HG03565 (cell line): ENCODE measurements around the gene COL4A3.

Source experiments
- ATAC-seq: cut with Tn5 transposase; IDR thresholded peaks from one replicate; pipeline ENCODE4 v1.9.1; 2021; ENCODE audit warnings: mild to moderate bottlenecking, moderate library complexity; ENCODE audit not compliant: unreplicated experiment

The COL4A3 gene

DNA sequence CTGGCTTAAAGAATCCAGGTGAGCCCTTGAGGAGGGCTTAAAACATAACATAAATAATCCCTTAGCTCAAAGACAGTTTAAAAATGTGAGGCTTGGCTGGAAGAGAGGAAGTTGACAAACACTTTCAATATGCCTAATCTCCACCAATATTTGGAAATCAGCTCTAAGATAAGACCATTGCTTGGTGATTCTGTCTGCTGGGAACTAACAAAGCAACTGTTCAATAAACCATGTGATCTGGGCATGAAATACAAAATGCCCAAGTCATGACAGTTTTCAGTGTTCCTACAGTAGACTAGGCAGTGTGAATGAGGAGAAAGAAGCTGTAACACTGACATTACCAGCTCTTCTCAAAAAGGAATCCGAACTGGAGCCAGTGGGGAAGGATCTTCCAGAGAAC is 171.3 kb downstream of the COL4A3 start:
- no peak for ATAC-seq

DNA sequence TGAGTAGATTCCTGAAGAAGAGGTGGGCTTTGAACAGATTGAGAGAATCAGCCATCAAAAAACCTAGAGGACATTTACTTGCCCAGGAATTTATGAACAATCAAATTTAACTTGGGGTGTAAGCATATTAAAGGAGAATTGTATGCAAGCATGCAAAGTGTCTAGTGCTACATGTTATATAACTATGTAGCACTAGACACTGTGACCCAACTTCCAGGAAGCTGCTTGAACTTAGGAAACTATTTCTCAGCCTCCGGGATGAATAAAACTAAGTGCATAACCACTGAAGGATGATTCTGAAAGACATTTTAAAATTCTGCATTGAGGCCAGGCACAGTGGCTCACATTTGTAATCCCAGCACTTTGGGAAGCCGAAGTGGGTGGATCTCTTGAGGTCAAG is 173.0 kb downstream of the COL4A3 start:
- no peak for ATAC-seq

DNA sequence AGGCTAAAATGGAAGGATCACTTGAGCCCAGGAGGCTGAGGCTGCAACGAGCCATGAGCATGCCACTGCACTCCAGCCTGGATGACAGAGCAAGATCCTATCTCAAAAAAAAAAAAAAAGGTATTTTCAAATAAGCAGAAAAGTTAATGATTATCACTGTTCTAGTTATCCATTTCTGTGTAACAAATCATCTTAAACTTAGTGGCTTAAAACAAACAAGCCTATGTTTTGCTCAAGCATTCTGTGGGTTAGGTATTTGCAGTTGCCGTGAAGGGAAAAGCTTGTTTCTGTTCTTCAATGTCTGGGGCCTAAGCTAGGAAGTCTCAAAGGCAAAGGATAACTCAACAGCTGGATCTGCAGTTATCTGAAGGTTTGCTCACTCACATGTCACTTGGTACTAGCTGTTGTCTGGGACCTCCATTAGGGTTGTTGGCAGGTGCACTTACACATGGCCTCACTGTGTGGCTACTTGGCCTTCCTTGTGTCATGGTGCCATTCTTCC is 174.7 kb downstream of the COL4A3 start:
- no peak for ATAC-seq

DNA sequence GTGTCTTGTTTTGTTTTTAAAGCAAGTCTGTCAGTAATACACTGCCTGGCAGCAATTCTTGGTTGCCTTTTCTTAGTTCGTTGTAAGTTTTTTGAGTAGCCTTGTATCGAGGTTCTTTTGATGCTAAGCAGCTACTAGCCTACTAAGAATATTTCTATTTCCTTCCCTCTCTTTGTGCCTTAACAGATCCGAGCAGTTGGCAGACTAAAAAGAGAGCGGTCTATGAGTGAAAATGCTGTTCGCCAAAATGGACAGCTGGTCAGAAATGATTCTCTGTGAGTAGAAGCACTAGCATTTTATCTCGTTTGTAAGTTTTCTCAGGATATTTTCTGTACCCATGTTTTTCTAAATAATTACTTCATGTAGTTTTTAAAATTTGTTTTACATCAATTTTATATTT is 175.7 kb downstream of the COL4A3 start:
- no peak for ATAC-seq

DNA sequence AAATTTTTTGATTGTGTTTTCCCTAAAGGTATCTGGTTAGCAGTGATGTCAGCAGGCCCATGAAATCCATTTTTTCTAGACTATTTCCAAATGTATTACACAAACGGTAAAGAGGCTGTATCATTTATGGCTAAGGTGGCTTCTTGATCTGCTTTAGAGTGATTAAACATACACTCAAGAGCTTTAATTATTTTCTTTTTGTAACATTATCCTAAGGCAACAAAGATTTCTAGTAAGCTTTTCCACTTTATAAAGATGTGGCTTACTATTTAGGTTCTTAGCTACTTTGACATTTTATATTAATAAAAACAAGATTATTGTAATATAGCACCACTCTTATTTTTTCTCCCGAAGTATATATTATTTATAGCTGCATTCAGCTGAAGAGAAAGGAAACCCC is 177.1 kb downstream of the COL4A3 start:
- ATAC-seq, result no peak

DNA sequence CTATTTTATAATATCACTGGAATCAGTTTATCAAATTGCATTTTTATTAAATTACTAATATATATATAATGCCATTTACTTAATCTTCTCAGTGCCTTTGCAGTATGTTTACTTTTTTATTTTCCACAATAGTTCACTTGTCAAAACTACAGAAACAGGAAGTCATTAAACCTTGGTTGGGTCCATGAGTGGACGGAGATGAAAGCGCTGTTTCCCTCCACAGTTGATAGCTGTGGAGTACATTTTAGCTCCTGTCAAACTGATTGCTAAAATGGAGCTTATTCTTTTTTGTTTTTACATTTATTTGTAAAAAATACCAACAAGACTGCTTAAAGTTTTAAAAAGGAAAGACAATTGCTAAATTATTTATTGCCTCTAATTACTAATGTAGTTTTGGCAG is 179.8 kb downstream of the COL4A3 start:
- ATAC-seq, result no peak

DNA sequence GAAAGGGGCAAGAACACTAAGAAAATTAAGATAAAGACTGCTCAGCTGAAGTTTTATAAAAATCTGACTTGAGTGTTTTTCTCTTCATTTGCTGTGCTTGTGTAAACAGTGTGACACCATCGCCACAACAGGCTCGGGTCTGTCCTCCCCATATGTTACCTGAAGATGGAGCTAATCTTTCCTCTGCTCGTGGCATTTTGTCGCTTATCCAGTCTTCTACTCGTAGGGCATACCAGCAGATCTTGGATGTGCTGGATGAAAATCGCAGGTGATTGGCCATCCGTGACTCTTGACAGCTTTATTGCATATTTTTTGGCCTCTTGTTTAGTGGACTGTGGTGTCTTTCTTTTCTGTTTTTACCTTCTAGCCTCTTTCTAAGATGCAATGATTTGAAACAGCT is 182.7 kb downstream of the COL4A3 start:
- no peak for ATAC-seq

DNA sequence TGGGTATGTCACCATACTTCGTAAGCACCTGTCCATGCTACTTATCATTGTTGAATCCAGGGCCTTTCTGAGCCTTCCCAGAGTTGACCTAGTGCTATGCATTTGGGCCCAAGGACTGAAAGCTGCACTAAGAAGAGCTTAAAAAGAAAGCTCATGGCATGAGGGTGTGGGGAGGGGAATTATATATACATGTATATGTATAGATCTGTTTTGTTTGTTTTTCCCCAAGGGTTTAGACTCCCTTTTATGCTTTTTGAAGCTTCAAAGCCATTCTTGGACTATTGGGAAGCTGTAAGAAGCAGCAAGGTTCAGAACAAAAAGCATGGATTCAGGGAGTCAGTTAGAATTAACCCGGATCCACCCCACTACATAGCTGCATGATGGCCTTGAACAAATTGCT is 183.9 kb downstream of the COL4A3 start:
- ATAC-seq, result no peak

DNA sequence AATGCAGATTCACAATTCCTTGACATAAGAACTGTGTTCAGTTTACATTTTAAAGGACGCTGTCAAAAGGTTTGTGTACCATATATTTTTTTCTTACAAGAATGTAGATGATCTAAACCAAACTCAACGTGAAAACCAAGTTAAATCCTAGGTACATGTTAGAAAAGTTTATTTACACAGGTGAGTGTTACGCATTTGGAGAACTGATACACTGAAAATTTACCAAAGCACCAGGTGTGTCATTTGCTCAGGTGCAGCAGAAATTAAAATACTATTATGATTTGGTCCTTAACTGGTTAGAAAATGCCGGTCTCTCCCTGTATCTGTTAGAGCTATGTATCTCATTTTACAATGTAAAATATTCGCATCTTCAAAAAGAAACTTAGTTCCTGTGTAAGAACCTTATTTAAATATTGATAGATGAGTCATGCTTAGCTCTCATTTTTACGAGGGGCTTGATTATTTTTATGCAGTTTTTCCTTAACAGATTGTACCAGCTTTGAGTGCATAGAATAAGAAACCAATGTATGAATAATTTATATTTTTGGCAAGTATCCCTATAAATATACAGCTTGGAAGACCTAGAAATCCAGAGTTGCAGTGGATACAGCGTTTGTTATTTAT is 185.7 kb downstream of the COL4A3 start:
- ATAC-seq, result no peak

DNA sequence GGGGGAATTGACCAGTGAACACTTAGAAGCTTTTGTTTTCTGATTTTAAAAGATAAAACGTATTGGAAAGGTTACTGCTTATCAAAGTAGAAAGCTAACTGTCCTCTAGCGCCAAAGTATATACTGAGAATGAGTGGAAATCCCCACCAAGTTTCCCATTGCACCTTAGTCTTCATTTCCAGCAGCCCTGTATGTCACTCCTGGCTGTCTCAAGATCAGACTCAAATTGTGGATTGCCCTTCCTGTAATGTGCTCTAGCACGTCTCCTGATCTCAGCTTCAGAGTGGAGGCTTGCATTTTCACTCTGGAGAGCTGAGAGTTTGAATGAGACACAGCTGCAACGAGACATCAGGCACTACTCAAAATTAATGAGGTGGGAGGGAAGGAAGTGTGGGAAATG is 187.2 kb downstream of the COL4A3 start:
- peak; percentile 71 for ATAC-seq

DNA sequence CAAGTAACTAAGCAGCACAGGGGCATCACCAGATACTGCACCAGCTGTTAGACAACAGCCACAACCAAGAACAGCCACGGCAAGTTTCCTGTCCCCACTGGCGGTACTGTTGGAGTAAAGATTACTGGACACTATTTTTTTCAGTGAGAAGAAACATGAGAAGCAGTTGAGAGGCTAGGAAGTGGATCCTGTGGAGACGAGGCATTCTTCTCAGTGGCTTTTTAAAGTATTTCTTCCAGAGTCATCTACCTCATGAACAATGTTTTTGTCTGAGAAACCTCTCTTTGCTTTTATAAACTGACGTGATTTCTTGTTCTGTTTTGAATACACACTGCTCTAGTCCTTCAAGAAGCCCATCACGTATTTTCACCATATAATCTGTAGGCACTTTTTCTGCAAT is 195.9 kb downstream of the COL4A3 start:
- ATAC-seq, result no peak

DNA sequence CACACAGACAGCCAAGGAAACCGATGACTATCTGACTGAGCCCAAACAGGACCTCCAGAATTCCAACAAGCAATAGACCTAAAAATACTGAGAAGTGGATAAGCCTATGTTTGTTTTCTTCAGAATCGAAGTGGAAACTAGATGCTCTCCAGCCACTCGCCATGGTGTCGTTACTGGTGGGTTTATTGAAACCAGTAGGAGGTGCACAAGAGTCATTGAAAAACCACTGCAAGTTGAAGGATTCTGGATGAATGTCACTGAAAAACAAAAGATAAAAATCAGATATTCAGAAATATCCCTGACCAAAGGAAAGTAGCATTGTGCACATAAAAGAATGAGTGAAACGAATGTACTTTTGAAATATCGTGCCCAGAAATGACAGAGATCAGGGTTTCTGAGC is 199.3 kb downstream of the COL4A3 start:
- no peak for ATAC-seq
